HepG2 (cell line): ENCODE results near the gene RAP1GAP2.

Experiments
- TEAD3 ChIP-seq: optimal IDR thresholded peaks from 2 replicates; pipeline ENCODE3; 2016; ENCODE audit warnings: borderline replicate concordance
- ZMYM3 ChIP-seq: sonication (generic); formaldehyde crosslinking; IDR thresholded peaks from 2 replicates; pipeline ENCODE4 v1.5.1; 2020; ENCODE audit warnings: mild to moderate bottlenecking, missing genetic modification reagents

DNA sequence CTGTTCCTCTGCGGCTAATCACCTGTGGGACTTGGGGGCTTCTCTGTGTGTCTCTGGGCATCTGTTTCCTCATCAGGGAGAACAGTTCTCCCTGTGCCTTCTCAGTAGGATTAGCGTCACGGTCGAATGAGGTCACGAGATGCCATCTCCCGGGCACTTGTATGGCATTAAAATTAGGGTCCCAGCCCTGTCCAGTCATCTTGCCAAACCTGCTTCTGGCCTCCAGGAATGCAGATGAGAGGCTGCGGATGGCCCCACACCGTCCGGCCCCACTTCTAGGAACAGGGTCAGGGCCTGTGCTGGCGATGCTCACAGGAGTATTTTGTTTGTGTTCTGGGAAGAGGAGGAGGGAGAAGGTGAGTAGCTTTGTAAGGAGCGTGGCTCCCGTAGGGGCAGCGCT lies 208.7 kb downstream of the RAP1GAP2 start:
- TF ChIP-seq TEAD3: no peak
- no peak for TF ChIP-seq ZMYM3
